HTERT RPE-1 (cell line): ENCODE data around the gene KIF23.
"Not testable (repeated sequence)": the region's sequence is repeated elsewhere in the genome, so short reads cannot be mapped to it uniquely, and the experiment has no call there.

Experiments used
- in situ Hi-C: fragments of 300-500 bp; cut with MboI; formaldehyde crosslinking; loops from 4 replicates; pipeline ENCODE4 v1.14.3; 2020; ENCODE audit warnings: low sequenced_read_pairs

KIF23 gene

DNA sequence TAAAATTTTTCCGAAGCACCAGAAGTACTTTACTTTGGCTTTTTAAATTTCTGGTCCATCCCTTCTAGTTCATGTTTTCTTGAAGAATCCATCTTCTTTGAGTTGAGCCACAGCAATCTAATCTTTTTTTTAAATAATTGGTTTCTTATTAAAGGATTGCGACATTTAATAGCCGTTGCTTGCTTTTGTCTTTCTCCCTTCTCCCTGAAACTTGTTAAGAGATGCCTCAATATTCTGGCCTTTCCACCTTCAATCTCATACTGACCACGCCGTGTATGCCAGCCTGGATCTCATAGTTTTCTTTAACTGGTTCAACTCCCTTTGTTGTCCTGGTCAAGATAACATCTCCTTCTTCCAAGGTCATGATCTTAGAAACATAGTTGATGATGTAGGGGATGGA is 20.1 kb downstream of the KIF23 start:
- in situ Hi-C loops, result no loop called here

DNA sequence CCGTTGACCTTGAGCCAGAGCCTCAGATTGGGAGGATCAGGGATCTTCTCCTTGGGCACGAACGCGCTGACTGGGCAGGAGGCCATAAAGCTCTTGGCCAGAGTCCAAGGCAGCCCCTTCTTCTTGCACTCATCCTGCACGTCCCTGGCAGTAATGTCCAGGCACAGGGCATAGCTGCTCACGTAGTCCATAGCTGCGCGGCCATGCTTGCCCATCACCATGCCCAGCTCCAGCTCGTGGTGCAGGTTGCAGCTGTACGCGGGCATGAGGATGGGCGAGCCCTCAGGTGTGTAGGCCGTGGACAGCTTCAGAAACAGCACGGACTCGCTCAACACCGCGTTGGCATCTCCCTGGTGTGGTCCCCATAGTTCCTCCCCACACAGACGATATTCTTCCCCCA is 20.5 kb downstream of the KIF23 start:
- in situ Hi-C loops, result no loop called here

DNA sequence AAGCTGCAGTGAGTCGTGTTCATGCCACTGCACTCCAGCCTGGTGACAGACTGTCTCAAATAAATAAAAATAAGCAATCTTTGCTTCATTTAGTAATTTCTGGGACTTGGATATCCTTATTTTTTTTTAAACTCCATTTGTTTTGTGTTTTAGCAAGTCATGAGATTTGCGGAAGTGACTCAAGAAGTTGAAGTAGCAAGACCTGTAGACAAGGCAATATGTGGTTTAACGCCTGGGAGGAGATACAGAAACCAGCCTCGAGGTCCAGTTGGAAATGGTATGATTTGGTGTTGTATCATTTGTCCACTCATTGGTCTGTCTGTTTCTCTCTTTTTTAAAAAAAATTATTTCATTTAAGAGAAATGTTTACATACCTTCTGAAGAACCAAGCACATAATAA is 21.8 kb downstream of the KIF23 start:
- in situ Hi-C loops, result no loop called here

DNA sequence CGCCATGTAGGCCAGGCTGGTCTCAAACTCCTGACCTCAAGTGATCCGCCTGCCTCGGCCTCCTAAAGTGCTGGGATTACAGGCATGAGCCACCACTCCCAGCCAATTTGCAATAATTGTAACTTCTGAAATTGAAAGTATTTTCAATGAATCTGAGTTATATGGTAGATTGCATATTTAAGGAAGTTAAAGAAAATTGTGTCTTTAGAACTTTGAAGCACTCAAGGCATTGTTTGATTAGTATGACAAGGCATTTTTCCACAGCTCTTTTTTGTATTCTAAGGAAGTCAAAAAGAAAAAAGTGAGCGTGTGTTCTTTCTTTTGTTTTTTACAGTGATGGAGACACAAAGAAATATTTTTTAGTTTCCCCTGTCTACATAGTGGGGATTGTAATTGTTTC is 22.8 kb downstream of the KIF23 start:
- in situ Hi-C loops, result no loop called here

DNA sequence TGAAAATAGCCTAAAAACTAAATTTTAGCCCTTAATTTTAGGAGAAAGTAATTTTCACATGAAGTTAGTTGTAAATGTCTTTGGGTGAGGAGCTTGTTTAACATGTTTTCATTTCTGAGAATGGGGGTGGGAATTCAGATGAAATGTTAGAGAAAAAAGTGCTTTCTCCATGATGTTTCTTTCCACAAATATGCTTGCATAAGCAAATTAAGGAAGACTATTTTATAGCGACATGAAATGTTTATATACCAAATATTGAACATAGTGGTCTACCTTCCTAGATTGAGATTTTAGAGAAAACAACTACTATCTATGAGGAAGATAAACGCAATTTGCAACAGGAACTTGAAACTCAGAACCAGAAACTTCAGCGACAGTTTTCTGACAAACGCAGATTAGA is 25.5 kb downstream of the KIF23 start:
- in situ Hi-C loops, result no loop called here

DNA sequence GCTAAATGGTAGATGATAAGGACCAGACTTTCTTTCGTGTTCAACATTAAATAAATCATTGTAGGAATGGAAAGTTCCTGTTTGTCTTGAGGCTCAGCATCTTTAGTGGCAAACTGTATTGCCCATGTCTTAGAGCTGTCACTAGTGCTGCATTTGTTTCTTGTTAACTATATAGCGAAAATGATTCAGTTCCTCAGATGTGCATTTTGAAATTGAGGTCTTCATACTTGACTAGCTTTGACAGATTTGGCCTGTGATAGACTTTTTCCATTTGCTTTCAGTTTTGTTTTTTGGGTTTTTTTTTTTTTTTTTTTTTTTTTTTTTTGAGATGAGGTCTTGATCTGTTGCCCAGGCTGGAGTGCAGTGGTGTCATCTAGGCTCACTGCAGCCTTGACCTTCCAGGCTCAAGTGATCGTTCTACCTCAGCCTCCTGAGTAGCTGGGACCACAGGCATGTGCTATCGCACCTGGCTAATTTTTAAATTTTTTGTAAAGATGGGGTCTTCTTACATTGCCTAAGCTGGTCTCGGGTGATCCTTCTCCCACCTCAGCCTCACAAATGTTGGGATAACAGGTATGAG is 29.0 kb downstream of the KIF23 start:
- in situ Hi-C loops, result no loop called here

DNA sequence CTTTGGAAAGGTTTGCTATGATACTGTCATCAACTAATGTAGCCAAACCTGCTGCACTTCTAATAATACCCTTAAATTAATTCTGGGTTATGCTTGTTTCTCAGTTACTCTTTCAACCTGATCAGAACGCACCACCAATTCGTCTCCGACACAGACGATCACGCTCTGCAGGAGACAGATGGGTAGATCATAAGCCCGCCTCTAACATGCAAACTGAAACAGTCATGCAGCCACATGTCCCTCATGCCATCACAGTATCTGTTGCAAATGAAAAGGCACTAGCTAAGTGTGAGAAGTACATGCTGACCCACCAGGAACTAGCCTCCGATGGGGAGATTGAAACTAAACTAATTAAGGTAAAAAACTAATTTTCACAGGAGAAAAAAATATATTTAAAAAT is 30.5 kb downstream of the KIF23 start:
- in situ Hi-C loops, result no loop called here

DNA sequence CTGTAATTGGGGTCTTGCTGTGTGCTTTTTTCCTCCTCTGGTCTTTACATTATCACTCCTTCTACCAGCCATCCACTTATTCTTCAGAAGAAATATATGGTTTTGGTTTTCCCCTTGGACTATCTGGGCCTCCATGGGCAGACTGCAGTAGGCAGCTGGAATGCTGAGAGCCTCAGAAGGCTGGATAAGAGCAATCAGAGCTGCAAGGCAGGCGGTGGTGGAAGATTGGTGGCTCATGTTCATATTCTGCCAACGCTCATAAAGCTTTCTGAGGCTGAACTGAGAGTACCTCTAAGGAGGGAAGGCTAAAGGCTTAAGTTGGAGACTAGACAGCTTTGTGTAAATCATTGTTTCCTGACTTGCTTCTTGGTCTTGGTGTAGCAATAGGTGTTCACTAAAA is 32.8 kb downstream of the KIF23 start:
- in situ Hi-C loops, result no loop called here

DNA sequence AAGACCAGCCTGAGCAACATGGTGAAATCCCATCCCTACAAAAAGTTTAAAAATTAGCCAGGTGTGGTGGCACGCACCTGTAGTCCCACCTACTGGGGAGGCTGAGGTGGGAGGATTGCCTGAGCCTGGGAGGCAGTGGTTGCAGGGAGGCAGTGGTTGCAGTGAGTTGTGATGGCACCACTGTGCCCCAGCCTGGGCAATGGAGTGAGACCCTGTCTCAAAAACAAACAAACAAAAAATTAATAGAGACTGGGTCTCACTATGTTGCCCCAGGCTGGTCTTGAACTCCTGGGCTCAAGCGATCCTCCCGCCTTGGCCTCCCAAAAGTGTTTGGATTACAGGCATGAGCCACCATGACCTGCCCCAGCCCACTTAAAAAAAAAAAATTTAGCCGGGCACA is 36.1 kb downstream of the KIF23 start:
- in situ Hi-C loops, result not testable (repeated sequence)

DNA sequence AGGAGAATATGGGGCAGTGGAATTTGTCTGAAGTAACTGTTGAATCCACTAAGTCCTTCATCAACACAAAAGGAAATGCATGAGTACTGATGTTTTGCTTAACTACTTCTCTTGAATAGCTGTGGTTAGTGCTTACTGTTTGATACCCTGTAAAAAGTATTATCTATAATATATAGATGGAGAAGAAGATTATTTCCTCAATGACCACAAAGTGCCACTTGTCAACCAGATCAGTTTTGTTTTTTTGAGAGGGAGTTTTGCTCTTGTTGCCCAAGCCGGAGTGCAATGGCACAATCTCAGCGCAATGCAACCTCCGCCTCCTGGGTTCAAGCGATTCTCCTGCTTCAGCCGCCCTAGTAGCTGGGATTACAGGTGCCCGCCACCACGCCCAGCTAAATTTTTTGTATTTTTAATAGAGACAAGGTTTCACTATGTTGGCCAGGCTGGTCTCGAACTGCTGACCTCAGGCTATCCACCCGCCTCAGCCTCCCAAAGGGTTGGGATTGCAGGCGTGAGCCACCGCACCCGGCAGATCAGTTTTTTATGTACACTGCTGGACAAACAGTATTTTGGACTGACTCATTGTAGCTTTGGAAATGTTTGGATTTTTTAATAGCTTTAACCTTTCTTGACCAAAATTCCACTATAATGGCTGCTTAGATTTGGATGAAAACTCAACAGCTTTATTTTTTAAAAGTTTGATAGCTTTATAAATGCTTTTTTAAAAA is 37.0 kb downstream of the KIF23 start:
- in situ Hi-C loops, result no loop called here

DNA sequence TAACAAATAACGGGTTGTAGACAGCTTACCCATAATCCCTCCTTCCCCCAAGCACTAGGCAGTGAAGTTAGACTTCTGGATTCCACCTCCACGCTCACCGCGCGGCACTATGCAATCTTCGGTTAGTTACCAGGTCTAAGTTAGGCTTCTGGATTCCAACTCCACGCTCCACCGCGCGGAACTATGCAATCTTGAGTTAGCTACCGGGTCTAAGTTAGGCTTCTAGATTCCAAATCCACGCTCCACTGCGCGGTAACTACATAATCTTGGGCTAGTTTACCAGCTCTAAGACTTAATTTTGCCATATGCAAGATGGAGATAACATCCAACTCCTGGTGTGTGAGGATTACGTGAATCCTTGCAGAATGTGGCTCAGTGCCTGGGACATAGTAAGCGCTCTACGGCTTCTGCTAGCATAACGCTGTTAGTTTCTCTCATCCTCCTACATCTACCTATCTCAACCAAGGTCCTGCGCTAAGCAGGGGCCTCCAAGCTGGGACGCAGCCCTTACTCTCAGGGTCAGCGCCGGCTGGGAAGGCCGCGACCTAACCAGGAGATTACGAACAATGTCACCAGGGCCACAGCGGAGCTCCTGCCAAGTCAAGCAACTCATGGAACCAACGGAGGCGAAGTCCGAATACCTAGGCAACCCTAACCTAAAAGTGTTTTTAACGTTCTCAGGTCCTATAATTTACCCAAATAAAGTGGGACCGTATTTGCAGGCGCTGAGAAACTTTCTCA is 38.0 kb downstream of the KIF23 start:
- in situ Hi-C loops, result no loop called here

DNA sequence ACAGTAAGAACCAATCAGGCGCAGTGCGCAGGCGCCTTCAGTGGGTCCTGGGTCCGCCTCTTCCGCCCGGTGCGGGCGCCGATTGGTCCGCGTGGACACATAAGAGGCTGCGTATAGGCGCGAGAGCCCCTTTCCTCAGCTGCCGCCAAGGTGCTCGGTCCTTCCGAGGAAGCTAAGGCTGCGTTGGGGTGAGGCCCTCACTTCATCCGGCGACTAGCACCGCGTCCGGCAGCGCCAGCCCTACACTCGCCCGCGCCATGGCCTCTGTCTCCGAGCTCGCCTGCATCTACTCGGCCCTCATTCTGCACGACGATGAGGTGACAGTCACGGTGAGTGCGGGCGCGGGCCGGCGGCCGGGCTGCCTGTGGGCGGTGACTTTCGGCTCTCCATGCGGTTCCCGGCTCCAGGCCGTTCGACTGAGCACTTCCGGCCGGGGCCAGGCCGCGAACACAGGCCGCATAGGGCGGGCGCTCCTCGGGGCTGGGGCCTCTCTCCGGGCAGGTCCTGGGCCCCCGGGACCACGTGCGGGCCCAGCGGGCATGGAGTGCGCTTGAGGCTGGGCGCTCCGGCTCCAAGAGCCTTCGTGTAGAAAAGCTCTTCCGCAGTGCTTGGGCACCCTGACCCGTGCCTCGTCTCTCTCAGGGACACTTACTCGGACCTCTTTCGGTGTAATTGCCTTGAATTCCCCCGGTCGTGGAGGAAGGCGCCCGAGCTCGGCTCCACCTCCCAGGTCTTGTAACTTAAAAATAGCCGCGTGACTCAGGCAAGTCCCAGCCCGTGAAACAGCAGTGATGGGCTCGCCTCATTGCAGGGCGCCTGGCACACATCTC is 38.8 kb downstream of the KIF23 start, which contains the start of gene RPLP1:
RPLP1 (plus strand) TSS at position 127 of the 830 bp plus-strand sequence; CDS start at position 258, 131 bp downstream.
- in situ Hi-C loops, result no loop called here

DNA sequence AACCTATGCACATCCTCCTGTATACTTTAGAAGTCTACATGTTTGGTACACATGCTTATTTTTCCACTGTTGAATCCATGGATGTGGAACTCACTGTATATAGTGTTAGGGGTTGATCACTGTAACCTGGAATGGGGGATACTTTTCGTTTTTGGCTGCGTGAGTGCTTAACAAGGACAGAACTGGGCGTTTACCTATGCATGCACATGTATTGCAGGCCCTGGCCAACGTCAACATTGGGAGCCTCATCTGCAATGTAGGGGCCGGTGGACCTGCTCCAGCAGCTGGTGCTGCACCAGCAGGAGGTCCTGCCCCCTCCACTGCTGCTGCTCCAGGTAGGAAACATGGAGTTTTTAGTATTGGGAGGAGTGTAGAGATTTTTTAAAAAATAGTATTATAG is 40.8 kb downstream of the KIF23 start:
- in situ Hi-C loops, result no loop called here

DNA sequence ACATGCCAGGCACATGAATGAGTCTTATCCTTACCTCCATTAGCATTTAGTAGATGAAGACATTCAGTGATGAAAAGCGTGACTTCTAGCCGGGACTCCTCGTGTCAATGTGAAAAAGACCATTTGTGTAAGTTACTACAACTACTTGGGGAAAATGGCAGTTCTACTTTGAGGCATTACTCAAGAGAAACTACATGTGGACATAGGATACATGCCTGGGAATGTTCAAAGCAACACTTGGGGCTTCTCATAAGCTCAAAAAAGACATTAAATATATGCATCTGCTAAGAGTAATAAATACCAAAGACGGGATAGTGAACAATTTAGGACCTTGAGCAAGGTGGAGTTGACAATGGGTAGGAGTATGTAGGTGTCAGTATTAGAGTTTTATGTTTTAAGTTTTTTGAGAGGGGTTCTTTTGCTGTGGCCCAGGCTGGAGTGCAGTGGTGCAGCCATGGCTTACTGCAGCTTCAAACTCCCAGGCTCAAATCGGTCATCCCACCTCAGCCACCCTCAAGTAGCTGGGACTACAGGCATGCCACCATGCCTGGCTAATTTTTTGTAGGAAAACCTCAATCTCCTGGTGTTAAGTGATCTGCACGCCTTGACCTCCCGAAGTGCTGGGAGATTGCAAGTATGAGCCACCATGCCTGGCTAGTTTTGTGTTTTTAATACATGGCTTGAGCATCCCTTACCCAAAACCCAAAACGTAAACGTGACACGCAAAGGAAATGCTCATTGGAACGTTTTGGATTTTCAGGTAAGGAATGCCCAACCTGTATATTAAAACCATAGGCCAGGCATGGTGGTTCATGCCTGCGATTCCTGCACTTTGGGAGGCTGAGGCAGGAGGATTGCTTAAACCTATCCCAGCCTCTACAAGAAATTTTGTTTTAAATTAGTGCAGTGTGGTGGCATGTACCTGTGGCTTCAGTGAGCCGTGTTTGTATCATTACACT is 42.3 kb downstream of the KIF23 start:
- in situ Hi-C loops, result no loop called here

DNA sequence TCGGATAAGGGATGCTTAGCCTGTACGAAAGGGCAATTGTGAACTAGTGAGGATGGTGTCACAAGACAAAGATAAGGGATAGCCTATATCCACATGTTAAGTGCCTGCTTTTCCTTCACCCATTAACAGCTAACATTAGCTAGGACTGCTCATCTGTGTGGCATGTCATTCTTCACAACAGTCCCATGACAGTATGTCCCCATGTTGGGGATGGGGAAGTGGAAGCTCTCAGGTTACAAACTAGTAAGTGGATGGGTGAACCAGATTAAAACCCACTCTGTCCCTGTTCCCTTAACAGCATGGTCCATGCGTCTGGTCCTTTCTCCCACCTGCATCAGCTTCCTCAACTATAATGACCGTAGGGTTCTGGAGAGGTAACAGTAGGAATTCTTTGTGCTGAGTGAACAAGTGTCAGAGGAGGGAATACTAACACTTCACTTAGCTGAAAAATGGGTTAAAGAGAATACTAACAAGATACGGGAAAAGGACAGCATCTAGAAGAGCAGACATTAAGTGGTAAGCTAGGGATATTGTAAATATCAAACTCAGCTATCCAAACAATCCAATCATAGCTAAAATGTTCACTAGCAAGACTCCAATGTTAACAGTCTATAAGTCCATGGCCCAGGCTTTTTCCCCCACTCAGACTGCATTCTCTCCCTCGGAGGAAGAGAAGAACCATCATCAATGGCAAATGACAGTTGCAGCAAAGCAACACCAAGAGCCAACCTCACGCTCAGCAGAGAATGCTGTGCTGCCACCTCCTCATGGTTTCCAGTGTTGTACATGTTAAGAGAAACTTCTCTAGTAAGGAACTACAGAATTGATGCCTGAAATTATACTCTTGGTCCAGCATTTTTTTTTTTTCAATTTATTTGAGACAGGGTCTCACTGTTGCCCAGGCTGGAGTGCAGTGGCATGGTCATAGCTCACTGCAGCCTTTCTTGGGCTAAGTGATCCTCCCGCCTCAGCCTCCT is 43.4 kb downstream of the KIF23 start:
- in situ Hi-C loops, result no loop called here

DNA sequence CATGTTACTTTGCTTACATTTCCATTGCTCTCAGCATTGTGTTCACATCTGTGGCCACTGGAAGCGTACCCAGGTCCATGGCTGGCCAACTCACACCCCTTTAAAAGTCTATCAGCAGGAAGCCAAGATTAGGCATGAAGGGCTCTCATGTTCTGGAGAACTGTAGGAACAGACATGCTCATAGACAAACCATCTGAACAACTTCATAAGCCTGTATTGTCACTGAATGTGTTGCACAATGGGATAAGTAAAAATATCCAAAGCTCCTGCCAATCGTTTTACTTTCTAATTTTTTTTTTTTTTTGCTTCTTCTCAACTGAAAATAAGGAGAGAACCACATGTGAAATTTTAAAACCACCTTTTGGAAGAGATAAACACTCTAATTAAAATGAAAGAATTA is 44.9 kb downstream of the KIF23 start:
- in situ Hi-C loops, result no loop called here

DNA sequence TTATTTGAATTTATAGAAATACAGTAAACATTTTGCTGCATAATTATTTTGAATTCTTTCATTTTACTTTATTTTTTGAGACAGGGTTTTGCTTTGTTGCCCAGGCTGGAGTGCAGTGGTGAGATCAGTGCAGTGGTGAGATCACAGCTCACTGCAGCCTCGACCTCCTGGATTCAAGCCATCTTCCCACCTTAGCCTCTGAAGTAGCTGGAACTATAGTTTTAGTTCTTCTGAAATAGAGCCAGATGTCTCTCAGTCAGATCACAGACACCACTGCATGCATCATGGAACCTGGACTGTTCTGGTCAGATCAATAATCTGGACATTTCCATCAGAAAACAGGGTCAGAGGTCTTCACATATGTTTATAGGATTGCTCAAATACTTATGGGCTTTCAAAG is 46.3 kb downstream of the KIF23 start:
- in situ Hi-C loops, result no loop called here

DNA sequence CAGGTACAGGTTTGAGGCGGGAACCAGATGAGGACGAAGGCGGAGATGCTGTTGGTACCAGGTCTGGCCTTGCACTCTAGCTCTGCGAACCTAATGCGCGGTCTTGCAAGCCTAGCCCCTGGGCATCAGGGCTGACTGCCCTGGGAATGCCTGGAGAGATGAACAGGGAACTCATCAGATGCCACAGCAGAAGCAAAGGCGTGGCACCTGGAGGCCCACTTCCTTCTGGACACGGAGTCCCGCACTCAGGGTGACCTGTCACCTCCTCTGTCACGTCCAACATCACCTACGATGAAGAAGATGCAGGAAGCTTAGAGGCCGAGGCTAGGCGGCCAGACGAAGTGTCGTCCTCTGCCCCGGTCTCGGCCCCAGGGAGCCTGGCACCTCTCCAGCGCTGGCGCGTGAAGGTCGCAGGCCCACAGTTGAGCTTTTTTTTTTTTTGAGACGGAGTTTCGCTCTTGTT is 47.9 kb downstream of the KIF23 start:
- in situ Hi-C loops, result no loop called here
